GM12878 (cell line): ENCODE results near the gene COL4A3. TPM values are rescaled to one million over a fixed set of nuclear protein-coding genes. Genes with fewer than 3 reads are reported as not detected.

Experiments
- ATAC-seq: fragments of 200-7000 bp; cut with Tn5 transposase; 3 replicates; pipeline ENCODE4 v1.9.1; 2020; ENCODE audit warnings: mild to moderate bottlenecking, moderate library complexity
- BruUV-seq: library from RNA; stranded (reverse); fragments of 400-500 nt; replicated peaks from 2 replicates; lab custom pipeline; 2021; lab: Mats Ljungman, UMichigan
- CTCF ChIA-PET: fragments of 300-600 bp; sonication (Branson Sonifier 250); formaldehyde crosslinking; extraction: SDS; loops from one replicate; lab custom pipeline; 2021; ENCODE audit warnings: inconsistent platforms; lab: Yijun Ruan, JAX
- POLR2A ChIA-PET: fragments of 350-600 bp; formaldehyde crosslinking; extraction: SDS; loops from one replicate; lab custom pipeline; 2021; ENCODE audit warnings: inconsistent platforms; lab: Charles Lee
- RAD21 ChIA-PET: fragments of 300-600 bp; sonication (Branson Sonifier 250); formaldehyde crosslinking; loops from one replicate; lab custom pipeline; 2023; ENCODE audit warnings: antibody characterized with exemption; ENCODE audit not compliant: unreplicated experiment; lab: Charles Lee
- SMC1A ChIA-PET: fragments of 300-600 bp; sonication (Branson Sonifier 250); formaldehyde crosslinking; loops from one replicate; lab custom pipeline; 2023; ENCODE audit not compliant: unreplicated experiment, uncharacterized antibody; lab: Charles Lee
- DNase-seq: peaks from one replicate; pipeline ENCODE4 v3.0.0-alpha.2; 2011; ENCODE audit warnings: low read depth, low spot score
- FAIRE-seq: peaks from 3 replicates; lab custom pipeline; 2011; peaks lifted over from hg19 to GRCh38; lab: Jason Lieb, UNC
- H2AFZ ChIP-seq: 2 replicates; pipeline ENCODE4 v1.6.0; 2011; ENCODE audit warnings: low read depth, low read length, control low read depth; ENCODE audit not compliant: control insufficient read depth
- H3K27ac ChIP-seq: 2 replicates; pipeline ENCODE4 v1.5.1; 2011; ENCODE audit warnings: control low read depth; ENCODE audit not compliant: control insufficient read depth, insufficient read depth
- H3K27me3 ChIP-seq, 2 experiments: replicated peaks in 1 of 2; 2 replicates each; pipeline versions ENCODE4 v1.6.0 to v1.6.1; 2011; ENCODE audit warnings: low read length in 1 of 2; ENCODE audit not compliant: control insufficient read depth in 2 of 2, insufficient read depth in 2 of 2
- H3K36me3 ChIP-seq, 2 experiments: 2 replicates each; pipeline ENCODE4 v1.5.1; 2011; ENCODE audit warnings: low read length in 1 of 2; ENCODE audit not compliant: control insufficient read depth in 2 of 2, insufficient read depth in 2 of 2
- H3K4me1 ChIP-seq: 2 replicates; pipeline ENCODE4 v1.6.1; 2011; ENCODE audit warnings: mild to moderate bottlenecking, low read length, moderate library complexity, mixed read lengths; ENCODE audit not compliant: control insufficient read depth, insufficient read depth
- H3K4me2 ChIP-seq: 2 replicates; pipeline ENCODE4 v1.6.0; 2011; ENCODE audit warnings: control low read depth; ENCODE audit not compliant: control insufficient read depth, insufficient read depth
- H3K4me3 ChIP-seq: fragments of 200-600 bp; sonication (generic); 2 replicates; pipeline ENCODE4 v1.5.1; 2016
- H3K79me2 ChIP-seq: 2 replicates; pipeline ENCODE4 v1.6.0; 2011; ENCODE audit warnings: low read length; ENCODE audit not compliant: control insufficient read depth, insufficient read depth
- H3K9ac ChIP-seq: 2 replicates; pipeline ENCODE4 v1.8.0; 2011; ENCODE audit warnings: low read length, control low read depth, mixed read lengths; ENCODE audit not compliant: control insufficient read depth, insufficient read depth
- H3K9me3 ChIP-seq: replicated peaks from 3 replicates; pipeline ENCODE4 v1.5.1; 2011; ENCODE audit warnings: mild to moderate bottlenecking, low read length; ENCODE audit not compliant: control insufficient read depth, insufficient read depth
- H4K20me1 ChIP-seq: 2 replicates; pipeline ENCODE4 v1.6.0; 2011; ENCODE audit not compliant: control insufficient read depth, insufficient read depth
- FOXK2 ChIP-seq: fragments of 450-650 bp; IDR thresholded peaks from 2 replicates; pipeline ENCODE4 v1.6.1; 2017; ENCODE audit warnings: mild to moderate bottlenecking, moderate library complexity
- HDAC2 ChIP-seq: fragments of 200-600 bp; sonication (generic); IDR thresholded peaks from 2 replicates; pipeline ENCODE4 v1.6.1; 2017
- IRF3 ChIP-seq: fragments of 450-650 bp; IDR thresholded peaks from 2 replicates; pipeline ENCODE4 v1.6.1; 2014; ENCODE audit warnings: mild to moderate bottlenecking
- KLF5 ChIP-seq: fragments of 450-650 bp; IDR thresholded peaks from 2 replicates; pipeline ENCODE4 v1.6.1; 2014; ENCODE audit warnings: mild to moderate bottlenecking; ENCODE audit not compliant: partially characterized antibody
- NBN ChIP-seq: fragments of 450-650 bp; IDR thresholded peaks from 2 replicates; pipeline ENCODE4 v1.6.1; 2016
- NFYB ChIP-seq: IDR thresholded peaks from 2 replicates; pipeline ENCODE4 v1.6.1; 2011; ENCODE audit warnings: low read depth, mild to moderate bottlenecking, low read length, improper control_type of control experiment, moderate library complexity; ENCODE audit not compliant: insufficient read depth
- PAX5 ChIP-seq: IDR thresholded peaks from 2 replicates; pipeline ENCODE4 v1.6.1; 2011; ENCODE audit warnings: low read depth, low read length, borderline replicate concordance
- PKNOX1 ChIP-seq: fragments of 450-650 bp; IDR thresholded peaks from 2 replicates; pipeline ENCODE4 v1.6.1; 2016; ENCODE audit warnings: mild to moderate bottlenecking
- POLR2A ChIP-seq: IDR thresholded peaks from 2 replicates; pipeline ENCODE4 v1.6.1; 2011; ENCODE audit warnings: low read depth, mild to moderate bottlenecking, low read length
- RBBP5 ChIP-seq: fragments of 200-600 bp; sonication (generic); conservative IDR thresholded peaks from 2 replicates; pipeline ENCODE4 v1.6.1; 2016
- RCOR1 ChIP-seq: conservative IDR thresholded peaks from 2 replicates; pipeline ENCODE4 v1.6.1; 2012; ENCODE audit warnings: low read depth, low read length, improper control_type of control experiment
- RELA ChIP-seq: fragments of 450-650 bp; IDR thresholded peaks from 2 replicates; pipeline ENCODE4 v1.8.0; 2014; ENCODE audit warnings: borderline replicate concordance; ENCODE audit not compliant: partially characterized antibody
- SMC3 ChIP-seq: IDR thresholded peaks from 2 replicates; pipeline ENCODE4 v1.6.1; 2011; ENCODE audit warnings: low read length, improper control_type of control experiment, borderline replicate concordance
- STAT3 ChIP-seq: IDR thresholded peaks from 2 replicates; pipeline ENCODE4 v1.6.1; 2011; ENCODE audit warnings: low read depth, low read length, improper control_type of control experiment
- TAF1 ChIP-seq: IDR thresholded peaks from 2 replicates; pipeline ENCODE4 v1.6.1; 2011; ENCODE audit warnings: mild to moderate bottlenecking, low read depth, low read length, borderline replicate concordance
- ZBTB40 ChIP-seq: fragments of 450-650 bp; IDR thresholded peaks from 2 replicates; pipeline ENCODE4 v1.6.1; 2016; ENCODE audit warnings: mild to moderate bottlenecking, moderate library complexity, borderline replicate concordance
- WGBS: methylation state at CpG from one replicate; pipeline ENCODE4 v1.1.6; 2016; ENCODE audit warnings: low lambda C conversion rate; ENCODE audit not compliant: insufficient replicate concordance, insufficient coverage; ENCODE audit errors: missing lambda C conversion rate; 5-methylcytosine and 5-hydroxymethylcytosine counted together
- in situ Hi-C: fragments of 300-500 bp; cut with MboI; formaldehyde crosslinking; loops from 9 replicates; pipeline ENCODE4 v1.14.3; 2018; ENCODE audit warnings: mixed read lengths
- intact Hi-C: fragments of 100-400 bp; cut with micrococcal nuclease; formaldehyde crosslinking; loops from one replicate; pipeline ENCODE4 v1.14.2; 2022; ENCODE audit not compliant: unreplicated experiment
- polyA plus RNA-seq, 11 experiments: library from polyadenylated mRNA; depleted of rRNA in 4 of 11; unstranded in 6 of 11; stranded (reverse) in 5 of 11; fragments of >200 nt; fragmentation: Nextera tagmentation in 4 of 11; fragmentation: Illumina TruSeq in 1 of 11; extraction: Ambion mirVana in 4 of 11; extraction: Trizol in 1 of 11; gene quantifications; 1 replicate in 1 of 11; 2 replicates in 10 of 11; pipeline versions ENCODE4 v1.2.1 to v1.2.3, GENCODE V29; 2011 to 2016; ENCODE audit warnings: inconsistent platforms in 2 of 11, missing spikeins in 2 of 11, low read depth in 1 of 11
- total RNA-seq, 4 experiments: library from RNA; depleted of rRNA in 3 of 4; stranded (reverse); fragments of >200 nt in 3 of 4; fragmentation: Illumina TruSeq in 1 of 4; extraction: Trizol in 1 of 4; gene quantifications; 2 replicates each; pipeline versions ENCODE4 v1.2.1 to v1.2.3, GENCODE V29; 2013 to 2021

Gene COL4A3
- total and polyA plus RNA-seq, 10 of the 15 experiments (the other 5 are each of a cell fraction or from before 2014, with no cell fraction given): 0.34 to 10.5 (median 3.8) TPM

- no peaks in the 10 kb centered on the region for H4K20me1 ChIP-seq
- ATAC-seq: no peak
Measured at GRCh38 chr2:227322530-227323205, 158.2 kb downstream of the COL4A3 start.

More at GRCh38 chr2:227322530-227323205, 158.2 kb downstream of the COL4A3 start:
- CTCF ChIA-PET: interaction anchor here (0.6 kb wide), 1 partner anchor 706 kb away, joined by 3 read pairs; no protein-coding TSS in a partner anchor
- no peak for FAIRE-seq
- BruUV-seq: no TSS peak
- POLR2A ChIA-PET: interaction anchor here (0.6 kb wide), 1 partner anchor 171 kb away, joined by 3 read pairs; no protein-coding TSS in a partner anchor
- no peaks in the 10 kb centered on the region for H3K36me3 ChIP-seq
- no peak overlapping the region for H3K9ac ChIP-seq
- no peaks in the 10 kb centered on the region for H3K27me3 ChIP-seq
- no peak overlapping the region for H3K4me2 ChIP-seq
- H3K4me3 ChIP-seq: no peak overlapping the region
- no peak for TF ChIP-seq ZBTB40
- no peak for TF ChIP-seq RCOR1
- no peak for TF ChIP-seq FOXK2
- TF ChIP-seq NBN: no peak
- no peak for TF ChIP-seq TAF1
- no peak for TF ChIP-seq HDAC2
- no peak for TF ChIP-seq PKNOX1
- TF ChIP-seq POLR2A: no peak
- no peak for TF ChIP-seq NFYB
- no peak for TF ChIP-seq KLF5
- TF ChIP-seq SMC3: no peak
- TF ChIP-seq STAT3: no peak
- no peak for TF ChIP-seq PAX5
- no peak for TF ChIP-seq IRF3
- no peak for TF ChIP-seq RBBP5
- no peak for TF ChIP-seq RELA
- no peaks in the 10 kb centered on the region for H3K4me1 ChIP-seq
- H2AFZ ChIP-seq: no peak overlapping the region
- H3K9me3 ChIP-seq: no peaks in the 10 kb centered on the region; the same call in 2 of the 3 replicates
- peaks cover 26% of the 10 kb centered on the region for H3K79me2 ChIP-seq
- no peak overlapping the region for H3K27ac ChIP-seq
- in situ Hi-C loops: no loop called here
- SMC1A ChIA-PET: interaction anchor here (1.1 kb wide), 1 partner anchor 443 kb away, joined by 3 read pairs; no protein-coding TSS in a partner anchor
- 86% methylated on average over 5 of the region's 5 CpGs for WGBS
- intact Hi-C loops: loop anchor here (10.0 kb wide), 1 partner anchor 522 kb away; no protein-coding TSS in a partner anchor
- RAD21 ChIA-PET: no interaction called here
- no peak for DNase-seq
